ENCODE measurements around the gene DNM2.

DNA sequence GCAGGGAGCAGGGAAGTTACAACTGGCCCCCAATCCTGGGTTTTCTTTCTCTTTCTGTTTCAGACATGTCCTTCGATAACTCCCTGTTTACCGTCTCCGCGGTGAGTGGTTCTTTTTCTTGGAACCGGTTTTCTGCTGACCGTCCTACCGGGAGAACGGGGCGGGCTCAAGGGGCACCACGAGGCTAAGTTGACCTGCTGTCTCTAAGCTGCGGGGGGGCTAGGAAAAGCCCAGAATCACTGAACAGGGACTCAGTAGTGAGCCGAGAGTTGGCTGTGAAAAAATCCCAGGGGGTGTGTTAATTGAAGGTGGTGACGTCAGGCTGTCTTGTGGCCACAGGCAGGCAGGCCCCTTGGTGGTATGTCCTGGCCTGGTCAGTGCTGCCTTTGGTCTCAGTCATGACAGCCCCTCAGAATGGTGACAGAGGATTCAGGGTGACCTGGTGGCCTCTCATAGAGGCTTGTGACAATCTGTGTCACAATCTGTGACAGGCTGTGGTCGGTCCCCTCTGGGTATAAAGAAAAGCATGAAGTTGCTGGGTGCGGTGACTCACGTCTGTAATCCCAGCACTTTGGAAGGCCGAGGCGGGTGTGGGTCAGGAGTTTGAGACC, 145.3 kb downstream of the DNM2 start:
- TF ChIP-seq, protein P1, sequence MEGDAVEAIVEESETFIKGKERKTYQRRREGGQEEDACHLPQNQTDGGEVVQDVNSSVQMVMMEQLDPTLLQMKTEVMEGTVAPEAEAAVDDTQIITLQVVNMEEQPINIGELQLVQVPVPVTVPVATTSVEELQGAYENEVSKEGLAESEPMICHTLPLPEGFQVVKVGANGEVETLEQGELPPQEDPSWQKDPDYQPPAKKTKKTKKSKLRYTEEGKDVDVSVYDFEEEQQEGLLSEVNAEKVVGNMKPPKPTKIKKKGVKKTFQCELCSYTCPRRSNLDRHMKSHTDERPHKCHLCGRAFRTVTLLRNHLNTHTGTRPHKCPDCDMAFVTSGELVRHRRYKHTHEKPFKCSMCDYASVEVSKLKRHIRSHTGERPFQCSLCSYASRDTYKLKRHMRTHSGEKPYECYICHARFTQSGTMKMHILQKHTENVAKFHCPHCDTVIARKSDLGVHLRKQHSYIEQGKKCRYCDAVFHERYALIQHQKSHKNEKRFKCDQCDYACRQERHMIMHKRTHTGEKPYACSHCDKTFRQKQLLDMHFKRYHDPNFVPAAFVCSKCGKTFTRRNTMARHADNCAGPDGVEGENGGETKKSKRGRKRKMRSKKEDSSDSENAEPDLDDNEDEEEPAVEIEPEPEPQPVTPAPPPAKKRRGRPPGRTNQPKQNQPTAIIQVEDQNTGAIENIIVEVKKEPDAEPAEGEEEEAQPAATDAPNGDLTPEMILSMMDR (IDR thresholded peaks at IDR 0.05 in 2 of 3, conservative IDR thresholded peaks at IDR 0.05 in 1 of 3; ENCODE audit: control insufficient read depth in 2 of 3, extremely low read depth in 1 of 3, insufficient read depth in 1 of 3, low read depth in 3 of 3, low read length in 3 of 3), result no peak
- no peak for TF ChIP-seq EZH2 (IDR thresholded peaks at IDR 0.05; ENCODE audit: borderline replicate concordance, control insufficient read depth, low read depth, low read length)
- no peak for TF ChIP-seq RFX5 (IDR thresholded peaks at IDR 0.05; ENCODE audit: low read depth, low read length)
- TF ChIP-seq, protein P2, sequence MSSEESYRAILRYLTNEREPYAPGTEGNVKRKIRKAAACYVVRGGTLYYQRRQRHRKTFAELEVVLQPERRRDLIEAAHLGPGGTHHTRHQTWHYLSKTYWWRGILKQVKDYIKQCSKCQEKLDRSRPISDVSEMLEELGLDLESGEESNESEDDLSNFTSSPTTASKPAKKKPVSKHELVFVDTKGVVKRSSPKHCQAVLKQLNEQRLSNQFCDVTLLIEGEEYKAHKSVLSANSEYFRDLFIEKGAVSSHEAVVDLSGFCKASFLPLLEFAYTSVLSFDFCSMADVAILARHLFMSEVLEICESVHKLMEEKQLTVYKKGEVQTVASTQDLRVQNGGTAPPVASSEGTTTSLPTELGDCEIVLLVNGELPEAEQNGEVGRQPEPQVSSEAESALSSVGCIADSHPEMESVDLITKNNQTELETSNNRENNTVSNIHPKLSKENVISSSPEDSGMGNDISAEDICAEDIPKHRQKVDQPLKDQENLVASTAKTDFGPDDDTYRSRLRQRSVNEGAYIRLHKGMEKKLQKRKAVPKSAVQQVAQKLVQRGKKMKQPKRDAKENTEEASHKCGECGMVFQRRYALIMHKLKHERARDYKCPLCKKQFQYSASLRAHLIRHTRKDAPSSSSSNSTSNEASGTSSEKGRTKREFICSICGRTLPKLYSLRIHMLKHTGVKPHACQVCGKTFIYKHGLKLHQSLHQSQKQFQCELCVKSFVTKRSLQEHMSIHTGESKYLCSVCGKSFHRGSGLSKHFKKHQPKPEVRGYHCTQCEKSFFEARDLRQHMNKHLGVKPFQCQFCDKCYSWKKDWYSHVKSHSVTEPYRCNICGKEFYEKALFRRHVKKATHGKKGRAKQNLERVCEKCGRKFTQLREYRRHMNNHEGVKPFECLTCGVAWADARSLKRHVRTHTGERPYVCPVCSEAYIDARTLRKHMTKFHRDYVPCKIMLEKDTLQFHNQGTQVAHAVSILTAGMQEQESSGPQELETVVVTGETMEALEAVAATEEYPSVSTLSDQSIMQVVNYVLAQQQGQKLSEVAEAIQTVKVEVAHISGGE (CRISPR knock-in tag; IDR thresholded peaks at IDR 0.05), result no peak
- no peak for TF ChIP-seq CEBPB (IDR thresholded peaks at IDR 0.05; ENCODE audit: borderline replicate concordance in 1 of 2, low read depth in 2 of 2, low read length in 2 of 2)
